ENCODE measurements around the gene DCTN1.

DNA sequence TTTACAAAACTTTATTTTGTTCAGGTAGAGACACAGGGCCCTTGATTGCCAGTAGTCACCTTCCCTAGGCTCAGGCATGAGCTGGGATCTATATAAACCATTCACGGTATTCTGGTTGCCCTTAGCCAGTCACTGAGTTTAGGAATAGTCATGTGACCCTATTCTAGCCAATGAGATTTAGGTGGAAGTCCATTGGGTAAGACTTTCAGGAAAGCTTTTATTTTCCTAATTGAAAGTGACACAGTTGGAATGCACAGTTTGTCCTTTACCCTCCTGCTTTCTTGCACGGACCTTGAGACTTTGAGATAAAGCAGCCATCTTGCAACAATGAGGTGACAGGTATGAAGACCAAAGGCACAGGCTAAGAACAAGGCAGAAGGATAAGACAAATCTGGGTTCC, 58.4 kb downstream of the DCTN1 start:
- TF ChIP-seq, protein P1, sequence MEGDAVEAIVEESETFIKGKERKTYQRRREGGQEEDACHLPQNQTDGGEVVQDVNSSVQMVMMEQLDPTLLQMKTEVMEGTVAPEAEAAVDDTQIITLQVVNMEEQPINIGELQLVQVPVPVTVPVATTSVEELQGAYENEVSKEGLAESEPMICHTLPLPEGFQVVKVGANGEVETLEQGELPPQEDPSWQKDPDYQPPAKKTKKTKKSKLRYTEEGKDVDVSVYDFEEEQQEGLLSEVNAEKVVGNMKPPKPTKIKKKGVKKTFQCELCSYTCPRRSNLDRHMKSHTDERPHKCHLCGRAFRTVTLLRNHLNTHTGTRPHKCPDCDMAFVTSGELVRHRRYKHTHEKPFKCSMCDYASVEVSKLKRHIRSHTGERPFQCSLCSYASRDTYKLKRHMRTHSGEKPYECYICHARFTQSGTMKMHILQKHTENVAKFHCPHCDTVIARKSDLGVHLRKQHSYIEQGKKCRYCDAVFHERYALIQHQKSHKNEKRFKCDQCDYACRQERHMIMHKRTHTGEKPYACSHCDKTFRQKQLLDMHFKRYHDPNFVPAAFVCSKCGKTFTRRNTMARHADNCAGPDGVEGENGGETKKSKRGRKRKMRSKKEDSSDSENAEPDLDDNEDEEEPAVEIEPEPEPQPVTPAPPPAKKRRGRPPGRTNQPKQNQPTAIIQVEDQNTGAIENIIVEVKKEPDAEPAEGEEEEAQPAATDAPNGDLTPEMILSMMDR (conservative IDR thresholded peaks at IDR 0.05 in 1 of 2, IDR thresholded peaks at IDR 0.05 in 1 of 2; ENCODE audit: extremely low read depth in 1 of 2, insufficient read depth in 1 of 2, low read depth in 1 of 2, low read length in 2 of 2): no peak
- TF ChIP-seq EZH2 (IDR thresholded peaks at IDR 0.05; ENCODE audit: borderline replicate concordance, low read length): no peak

All from mammary epithelial cell (primary cell).